NCI-H446 treated with DMSO at 0.1 percent for 48 hours (cell line): ENCODE results near the gene DPP7.
"Not testable (repeated sequence)": the region's sequence is repeated elsewhere in the genome, so short reads cannot be mapped to it uniquely, and the experiment has no call there.

Experiments used
- DNase-seq: peaks from one replicate; lab custom pipeline; 2025; lab: John Stamatoyannopoulos, UW

Gene DPP7

DNA sequence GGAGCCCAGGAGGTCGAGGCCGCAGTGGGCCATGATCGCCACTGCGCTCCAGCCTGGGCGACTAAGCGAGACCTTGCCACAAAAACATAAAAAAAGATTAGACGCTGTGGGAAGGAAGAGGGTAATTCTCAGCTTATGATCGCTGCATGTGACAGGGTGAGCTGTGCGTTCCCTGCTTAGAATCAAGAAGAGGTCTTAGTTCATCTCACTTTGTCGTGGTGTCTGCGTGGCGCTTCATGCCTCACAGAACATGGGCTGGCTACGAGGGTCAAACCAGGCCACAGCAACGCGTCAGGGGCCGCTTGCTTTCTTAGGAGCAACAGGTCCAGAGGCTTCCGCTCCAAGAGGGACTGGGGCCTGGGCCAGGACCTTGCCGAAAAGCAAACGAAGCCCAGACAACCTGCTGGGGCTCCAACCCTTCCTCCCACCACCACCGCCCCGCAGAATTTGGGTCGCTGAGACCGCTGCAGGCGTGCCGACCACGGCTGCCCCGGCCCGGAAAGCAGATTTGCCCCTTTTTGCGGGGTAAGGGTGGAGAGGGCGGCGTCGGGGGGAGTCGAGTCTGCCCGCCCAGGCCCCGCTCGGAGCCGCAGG, 14.4 kb upstream of the DPP7 start:
- DNase-seq: no peak

- no peak for DNase-seq
Observed at GRCh38 chr9:137128158-137128861, 13.8 kb upstream of the DPP7 start.

DNA sequence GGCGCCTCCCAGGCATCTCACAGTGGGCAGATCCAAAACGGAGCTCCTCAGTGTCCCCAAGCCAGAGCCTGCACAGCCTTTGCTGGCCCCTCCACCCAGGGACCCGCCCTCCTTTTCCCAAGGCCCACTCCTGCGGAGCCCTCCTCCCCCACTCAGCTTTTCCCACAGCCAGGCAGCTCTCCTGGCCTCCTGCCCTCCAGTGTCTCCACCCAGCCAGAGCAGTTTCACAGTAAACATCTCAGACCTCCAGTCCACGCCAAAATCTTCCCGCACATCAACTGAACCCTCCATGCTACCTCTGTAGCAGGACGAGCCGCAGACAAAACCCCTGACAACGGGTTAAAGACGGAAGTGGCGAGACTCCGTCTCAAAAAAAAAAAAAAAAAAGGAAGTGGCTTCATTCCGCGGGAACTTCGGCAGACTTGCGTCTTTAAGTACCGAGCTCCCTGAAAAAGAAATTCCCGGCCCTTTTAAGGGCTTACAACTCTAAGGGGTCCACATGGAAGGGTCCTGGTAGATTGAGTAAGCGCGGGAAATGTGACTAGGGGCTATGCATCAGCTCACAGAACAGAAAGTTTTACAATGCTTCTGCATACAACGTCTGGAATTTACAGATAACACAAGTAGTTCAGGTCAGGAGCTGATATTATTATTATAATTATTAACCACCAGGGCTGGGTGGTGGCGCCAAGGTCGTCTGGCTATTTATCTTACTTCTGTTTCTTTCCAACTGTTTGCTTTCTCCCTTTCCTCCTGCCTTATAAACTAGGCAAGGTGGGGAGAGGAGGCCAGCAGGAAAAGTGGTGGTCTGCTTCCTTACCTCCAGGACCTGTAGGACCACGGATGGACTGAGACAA, 13.0 kb upstream of the DPP7 start:
- no peak for DNase-seq

GRCh38 chr9:137126786-137127185, 12.3 kb upstream of the DPP7 start:
- DNase-seq: no peak

GRCh38 chr9:137123952-137124462, 9.5 kb upstream of the DPP7 start:
- not testable (repeated sequence) for DNase-seq

DNA sequence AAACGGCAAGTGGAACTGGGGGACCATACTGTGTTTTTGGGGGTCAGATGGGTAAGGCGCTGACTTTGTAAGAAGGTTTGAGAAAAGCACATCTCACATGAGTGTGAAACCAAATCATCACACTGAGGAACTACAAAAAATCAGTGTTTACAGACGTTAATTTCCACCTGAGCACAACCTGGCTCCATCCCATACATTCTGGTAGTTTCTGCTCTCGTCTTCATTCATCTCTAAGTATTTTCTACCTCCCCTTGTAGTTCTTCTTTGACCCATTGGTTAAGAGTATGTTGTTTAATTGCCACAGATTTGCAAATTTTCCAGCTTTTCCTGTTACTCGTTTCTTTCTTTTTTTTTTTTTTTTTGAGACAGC, 8.9 kb upstream of the DPP7 start:
- DNase-seq: no peak

GRCh38 chr9:137122796-137123467, 8.4 kb upstream of the DPP7 start:
- not testable (repeated sequence) for DNase-seq

- DNase-seq: not testable (repeated sequence)
Observed at GRCh38 chr9:137121927-137122795, 7.6 kb upstream of the DPP7 start.

- not testable (repeated sequence) for DNase-seq
Observed at GRCh38 chr9:137118092-137118603, 3.6 kb upstream of the DPP7 start.

DNA sequence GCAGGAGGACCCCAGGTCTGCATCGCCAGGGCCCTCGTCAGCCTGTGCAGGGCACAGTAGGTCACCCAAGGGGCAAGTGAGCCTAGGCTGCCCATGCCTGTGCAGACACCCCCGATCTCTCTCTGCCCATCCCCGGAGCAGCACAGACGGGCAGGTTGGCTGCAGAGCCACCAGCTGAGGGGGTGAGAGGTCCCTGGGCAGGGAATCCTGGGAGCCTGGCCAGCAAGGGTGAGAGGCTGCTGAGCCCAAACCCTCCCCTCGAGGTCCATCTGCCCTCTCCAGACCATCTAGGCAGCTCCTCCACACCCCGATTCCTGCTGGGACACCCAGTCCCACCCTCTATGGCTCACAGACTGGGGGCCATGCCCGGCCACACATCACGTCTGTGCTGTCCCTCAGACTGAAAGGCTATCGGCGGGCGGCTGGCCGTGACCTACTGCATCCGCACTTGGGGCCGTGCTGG, 2.8 kb upstream of the DPP7 start:
- DNase-seq: no peak

- no peak for DNase-seq
Observed at GRCh38 chr9:137116728-137117127, 2.2 kb upstream of the DPP7 start.

- DNase-seq: no peak
Observed at GRCh38 chr9:137116027-137116507, 1.5 kb upstream of the DPP7 start.

GRCh38 chr9:137115394-137116026, 977 bp upstream of the DPP7 start:
- no peak for DNase-seq

DNA sequence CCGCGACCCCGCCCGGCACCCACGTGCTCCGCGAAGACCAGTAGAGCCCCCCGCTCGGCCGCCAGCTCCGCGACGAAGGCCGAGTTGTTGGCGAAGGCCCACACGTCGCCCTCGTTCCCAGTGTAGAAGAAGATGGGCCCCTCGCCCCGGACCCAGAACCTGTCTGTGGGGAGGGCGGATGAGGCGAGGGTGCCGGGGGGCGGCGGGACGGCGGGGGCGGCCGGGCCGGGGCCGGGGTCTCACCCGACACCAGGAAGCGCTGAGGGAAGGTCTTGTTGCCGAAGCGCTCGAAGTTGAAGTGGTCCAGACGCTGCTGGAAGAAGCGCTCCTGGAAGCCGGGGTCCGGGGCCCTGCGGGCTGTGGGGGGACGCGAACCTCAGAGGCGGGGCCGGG, 317 bp downstream of the DPP7 start:
- DNase-seq: no peak

- no peak for DNase-seq
Observed at GRCh38 chr9:137113385-137114159, 961 bp downstream of the DPP7 start.

DNA sequence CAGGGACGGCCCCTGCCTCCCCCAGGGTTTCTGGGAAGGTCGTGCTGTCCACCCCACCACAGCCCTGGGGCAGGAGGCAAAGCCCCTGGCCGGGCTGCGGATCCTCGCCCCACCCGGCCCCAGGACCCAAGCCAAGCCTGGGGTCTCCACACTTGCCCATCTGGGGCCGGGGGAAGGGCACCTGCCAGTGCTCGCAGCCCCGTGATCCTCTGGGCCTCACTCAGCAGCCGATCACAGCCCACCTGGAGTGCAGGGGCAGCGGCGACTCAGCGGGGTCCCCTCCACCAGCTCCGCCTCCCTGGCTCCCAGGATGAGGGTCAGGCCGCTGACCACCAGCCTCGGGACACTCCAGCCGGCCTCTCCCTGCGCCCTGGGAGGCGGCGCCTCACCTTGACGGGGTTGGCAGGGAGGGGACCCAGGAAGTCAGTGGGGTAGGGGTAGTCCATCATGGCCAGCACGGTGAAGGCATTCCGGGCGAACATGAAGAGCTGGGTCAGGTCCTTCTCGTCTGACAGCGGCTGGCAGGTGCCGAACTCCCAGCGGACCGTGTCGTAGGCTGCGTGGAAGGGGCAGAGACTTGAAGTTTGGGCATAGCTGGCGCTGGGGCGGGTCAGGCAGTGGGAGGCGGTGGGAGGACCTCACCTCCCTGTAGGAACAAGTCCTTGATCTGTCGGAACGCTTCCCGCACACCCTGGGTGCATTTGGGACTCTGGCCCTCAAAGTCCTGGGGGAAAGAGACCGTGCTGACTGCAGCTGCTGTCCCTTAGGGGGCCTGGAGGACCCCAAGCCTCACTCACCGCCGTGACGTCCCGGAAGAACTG, 1.8 kb downstream of the DPP7 start:
- DNase-seq: no peak

DNA sequence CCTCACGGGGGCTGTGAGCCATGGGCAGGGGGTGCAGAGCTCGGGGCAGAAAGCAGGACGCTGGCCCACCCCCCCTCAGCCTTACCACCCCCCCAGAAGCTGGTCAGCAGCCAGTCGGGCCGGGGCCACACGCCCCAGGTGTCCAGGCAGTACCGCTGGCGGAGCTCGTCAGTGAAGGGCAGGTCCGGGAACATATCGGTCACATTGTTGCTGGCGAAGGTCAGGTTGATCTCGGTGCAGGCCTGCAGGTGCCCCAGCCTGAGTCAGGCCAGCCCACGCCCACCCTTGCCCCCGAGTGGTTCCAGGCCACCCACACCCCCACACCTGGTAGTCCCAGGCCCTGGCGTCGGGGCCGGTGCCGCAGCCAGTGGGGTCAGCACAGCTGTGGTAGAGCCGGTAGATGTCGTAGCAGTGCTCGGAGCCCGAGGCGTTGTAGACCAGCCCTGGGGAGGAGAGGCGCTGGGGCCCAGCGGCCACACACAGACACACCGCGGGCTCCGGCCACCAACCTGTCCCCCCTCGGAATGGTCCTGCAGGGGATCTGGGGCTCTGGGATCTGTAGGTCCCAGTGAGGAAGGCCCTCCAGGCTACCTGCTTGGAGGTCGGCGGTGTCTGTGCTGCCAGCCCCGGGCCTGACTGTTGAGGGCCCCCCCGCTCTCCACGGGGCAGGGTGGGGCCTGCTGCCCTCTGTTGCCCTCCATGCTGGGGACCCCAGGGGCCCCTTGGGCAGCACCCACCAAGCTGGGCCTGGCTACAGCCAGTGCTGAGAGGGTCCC, 2.6 kb downstream of the DPP7 start:
- DNase-seq: no peak
